Activated CD4-positive, alpha-beta T cell treated with anti-CD3 and anti-CD28 coated beads, Interleukin-2, amount 10 ng/mL, durations not matched to agents 7 days and 5 days (primary cell): ENCODE data around the gene UBE2B. TPM values are rescaled to one million over a fixed set of nuclear protein-coding genes. Genes with fewer than 3 reads are reported as not detected.

Experiments used
- CTCF ChIA-PET: fragments of 350-600 bp; sonication (Branson Sonifier 250); formaldehyde crosslinking; loops from one replicate; lab custom pipeline; 2021; ENCODE audit warnings: antibody characterized with exemption; lab: Charles Lee
- POLR2A ChIA-PET: fragments of 350-600 bp; sonication (Branson Sonifier 250); formaldehyde crosslinking; loops from one replicate; lab custom pipeline; 2021; ENCODE audit warnings: antibody characterized with exemption; lab: Charles Lee
- DNase-seq: peaks from one replicate; pipeline ENCODE4 v3.0.0-alpha.2; 2020
- H3K27ac Mint-ChIP-seq: one replicate; pipeline ENCODE4 v1.8.0; 2021; ENCODE audit warnings: mild to moderate bottlenecking, moderate library complexity, mixed read lengths
- H3K27me3 Mint-ChIP-seq: one replicate; pipeline ENCODE4 v1.8.0; 2021; ENCODE audit warnings: mixed read lengths
- H3K36me3 Mint-ChIP-seq: one replicate; pipeline ENCODE4 v1.8.0; 2021; ENCODE audit warnings: low read depth, mixed read lengths
- H3K4me1 Mint-ChIP-seq: one replicate; pipeline ENCODE4 v1.8.0; 2021; ENCODE audit warnings: mixed read lengths
- H3K4me3 Mint-ChIP-seq: one replicate; pipeline ENCODE4 v1.8.0; 2021; ENCODE audit warnings: mild to moderate bottlenecking, moderate library complexity, mixed read lengths
- H3K9me3 Mint-ChIP-seq: one replicate; pipeline ENCODE4 v1.8.0; 2021; ENCODE audit warnings: mixed read lengths
- total RNA-seq, 2 experiments: library from RNA; stranded (reverse); gene quantifications; one replicate each; pipeline ENCODE4 v1.2.3, GENCODE V29; 2021

UBE2B gene
- total RNA-seq, 2 experiments from 2014 or later, result 79.2 to 87.4 TPM

GRCh38 chr5:134427540-134428041, 56.2 kb downstream of the UBE2B start:
- Mint-ChIP-seq H3K4me1 (no peaks in the 10 kb centered on the region), H3K9me3 (no peaks in the 10 kb centered on the region), H3K27ac (no peak overlapping the region), H3K4me3 (no peak overlapping the region), H3K36me3 (no peaks in the 10 kb centered on the region), H3K27me3 (peaks cover 6% of the 10 kb centered on the region)
- ChIA-PET POLR2A (no interaction called here), CTCF (interaction anchor here (0.7 to 1.3 kb wide), 6 partner anchors 9 to 129 kb away, joined by 3 to 4 read pairs (median 4); no protein-coding TSS in a partner anchor)
- DNase-seq, result no peak

- peaks cover 4% of the 10 kb centered on the region for H3K4me1 Mint-ChIP-seq
- no peak for DNase-seq
- ChIA-PET POLR2A (no interaction called here), CTCF (no interaction called here)
- no peaks in the 10 kb centered on the region for H3K9me3 Mint-ChIP-seq
- no peak overlapping the region for H3K27ac Mint-ChIP-seq
- peaks cover 6% of the 10 kb centered on the region for H3K27me3 Mint-ChIP-seq
- no peaks in the 10 kb centered on the region for H3K36me3 Mint-ChIP-seq
- H3K4me3 Mint-ChIP-seq, result no peak overlapping the region
Observed at GRCh38 chr5:134430001-134430569, 58.7 kb downstream of the UBE2B start.

GRCh38 chr5:134432174-134432573, 60.8 kb downstream of the UBE2B start:
- no peak for DNase-seq
- no peak overlapping the region for H3K4me3 Mint-ChIP-seq

GRCh38 chr5:134432677-134433359, 61.4 kb downstream of the UBE2B start:
- Mint-ChIP-seq H3K27ac (no peak overlapping the region), H3K27me3 (peaks cover 6% of the 10 kb centered on the region), H3K4me3 (no peak overlapping the region), H3K36me3 (no peaks in the 10 kb centered on the region), H3K9me3 (no peaks in the 10 kb centered on the region), H3K4me1 (peaks cover 22% of the 10 kb centered on the region)
- ChIA-PET CTCF (interaction anchor here (0.6 to 1.9 kb wide), 2 partner anchors 23 to 94 kb away, joined by 3 to 6 read pairs; no protein-coding TSS in a partner anchor), POLR2A (no interaction called here)
- no peak for DNase-seq

More at GRCh38 chr5:134432174-134432573, 60.8 kb downstream of the UBE2B start:
- ChIA-PET POLR2A (no interaction called here), CTCF (interaction anchor here (0.6 to 1.9 kb wide), 2 partner anchors 24 to 95 kb away, joined by 3 to 6 read pairs; no protein-coding TSS in a partner anchor)
- peaks cover 19% of the 10 kb centered on the region for H3K4me1 Mint-ChIP-seq
- no peak overlapping the region for H3K27ac Mint-ChIP-seq
- H3K9me3 Mint-ChIP-seq, result no peaks in the 10 kb centered on the region
- H3K27me3 Mint-ChIP-seq, result peaks cover 6% of the 10 kb centered on the region
- no peaks in the 10 kb centered on the region for H3K36me3 Mint-ChIP-seq

- H3K4me1 Mint-ChIP-seq, result peaks cover 22% of the 10 kb centered on the region
- no peaks in the 10 kb centered on the region for H3K9me3 Mint-ChIP-seq
- CTCF ChIA-PET, result interaction anchor here (0.6 to 0.8 kb wide), 4 partner anchors 42 to 600 kb away, joined by 3 to 5 read pairs (median 4); no protein-coding TSS in a partner anchor
- H3K27me3 Mint-ChIP-seq, result no peaks in the 10 kb centered on the region
- no peak for DNase-seq
- no peak overlapping the region for H3K27ac Mint-ChIP-seq
- H3K36me3 Mint-ChIP-seq, result no peaks in the 10 kb centered on the region
- H3K4me3 Mint-ChIP-seq, result no peak overlapping the region
- POLR2A ChIA-PET, result no interaction called here
Observed at GRCh38 chr5:134435560-134435959, 64.2 kb downstream of the UBE2B start.

GRCh38 chr5:134436523-134437339, 65.4 kb downstream of the UBE2B start:
- DNase-seq, result peak; percentile 67
- Mint-ChIP-seq H3K27me3 (no peaks in the 10 kb centered on the region), H3K36me3 (no peaks in the 10 kb centered on the region), H3K9me3 (no peaks in the 10 kb centered on the region), H3K4me1 (peaks cover 22% of the 10 kb centered on the region), H3K27ac (peak overlapping the region; percentile 68), H3K4me3 (no peak overlapping the region)
- ChIA-PET CTCF (interaction anchor here (0.7 to 1.3 kb wide), 6 partner anchors 8 to 91 kb away, joined by 3 to 5 read pairs (median 3); partner anchors contain the start of gene CDKN2AIPNL), POLR2A (interaction anchor here (0.6 to 1.2 kb wide), 2 partner anchors 10 to 88 kb away, joined by 3 to 6 read pairs; no protein-coding TSS in a partner anchor)

- Mint-ChIP-seq H3K4me3 (no peak overlapping the region), H3K4me1 (peaks cover 22% of the 10 kb centered on the region), H3K36me3 (no peaks in the 10 kb centered on the region), H3K27me3 (no peaks in the 10 kb centered on the region), H3K27ac (peak overlapping the region; percentile 68), H3K9me3 (no peaks in the 10 kb centered on the region)
- ChIA-PET CTCF (interaction anchor here (0.7 to 1.3 kb wide), 3 partner anchors 19 to 90 kb away, joined by 3 to 5 read pairs (median 3); partner anchors contain the start of gene CDKN2AIPNL), POLR2A (interaction anchor here (0.6 to 1.2 kb wide), 2 partner anchors 10 to 88 kb away, joined by 3 to 6 read pairs; no protein-coding TSS in a partner anchor)
- DNase-seq, result no peak
Observed at GRCh38 chr5:134437340-134437846, 66.0 kb downstream of the UBE2B start.

GRCh38 chr5:134437847-134438581, 66.6 kb downstream of the UBE2B start:
- ChIA-PET POLR2A (interaction anchor here (1.2 kb wide), 1 partner anchor 87 kb away, joined by 6 read pairs; no protein-coding TSS in a partner anchor), CTCF (interaction anchor here (0.6 kb wide), 1 partner anchor 1449 kb away, joined by 4 read pairs; no protein-coding TSS in a partner anchor)
- Mint-ChIP-seq H3K9me3 (no peaks in the 10 kb centered on the region), H3K27me3 (no peaks in the 10 kb centered on the region), H3K36me3 (no peaks in the 10 kb centered on the region), H3K4me1 (peaks cover 18% of the 10 kb centered on the region), H3K27ac (no peak overlapping the region), H3K4me3 (no peak overlapping the region)
- DNase-seq, result no peak

GRCh38 chr5:134438721-134439123, 67.4 kb downstream of the UBE2B start:
- Mint-ChIP-seq H3K27me3 (no peaks in the 10 kb centered on the region), H3K4me3 (no peak overlapping the region), H3K27ac (no peak overlapping the region), H3K4me1 (peaks cover 18% of the 10 kb centered on the region), H3K36me3 (no peaks in the 10 kb centered on the region), H3K9me3 (no peaks in the 10 kb centered on the region)
- DNase-seq, result no peak
- ChIA-PET POLR2A (no interaction called here), CTCF (interaction anchor here (0.6 kb wide), 1 partner anchor 1449 kb away, joined by 4 read pairs; no protein-coding TSS in a partner anchor)

GRCh38 chr5:134439210-134439654, 67.9 kb downstream of the UBE2B start:
- no peaks in the 10 kb centered on the region for H3K27me3 Mint-ChIP-seq
- no peak overlapping the region for H3K4me3 Mint-ChIP-seq
- no peaks in the 10 kb centered on the region for H3K9me3 Mint-ChIP-seq
- H3K4me1 Mint-ChIP-seq, result peaks cover 18% of the 10 kb centered on the region
- no peaks in the 10 kb centered on the region for H3K36me3 Mint-ChIP-seq
- DNase-seq, result no peak
- H3K27ac Mint-ChIP-seq, result no peak overlapping the region
- ChIA-PET CTCF (interaction anchor here (0.6 kb wide), 1 partner anchor 127 kb away, joined by 3 read pairs; no protein-coding TSS in a partner anchor), POLR2A (no interaction called here)

- ChIA-PET POLR2A (no interaction called here), CTCF (interaction anchor here (0.6 to 0.8 kb wide), 2 partner anchors 37 to 128 kb away, joined by 3 to 5 read pairs; no protein-coding TSS in a partner anchor)
- Mint-ChIP-seq H3K4me3 (no peak overlapping the region), H3K27ac (no peak overlapping the region), H3K4me1 (peaks cover 18% of the 10 kb centered on the region), H3K27me3 (no peaks in the 10 kb centered on the region), H3K9me3 (no peaks in the 10 kb centered on the region), H3K36me3 (no peaks in the 10 kb centered on the region)
- DNase-seq, result no peak
Observed at GRCh38 chr5:134440201-134440755, 68.9 kb downstream of the UBE2B start.
